Measurements from ENCODE around the gene TOPAZ1. TPM values are rescaled to one million over a fixed set of nuclear protein-coding genes. Genes with fewer than 3 reads are reported as not detected.

TOPAZ1 gene
- total and polyA plus RNA-seq, 2 experiments from 2014 or later = not detected

- no peaks in the 10 kb centered on the region for H4K20me1 ChIP-seq (ENCODE audit: insufficient read depth, poor library complexity, severe bottlenecking)
- no peaks in the 10 kb centered on the region for H3K36me3 ChIP-seq (replicated peaks; ENCODE audit: insufficient read depth, low read depth)
- no peaks in the 10 kb centered on the region for H3K4me1 ChIP-seq (ENCODE audit: insufficient read depth)
- no peak overlapping the region for H3K4me3 ChIP-seq
- H3K9me3 ChIP-seq (ENCODE audit: low read depth) = no peaks in the 10 kb centered on the region
- no peaks in the 10 kb centered on the region for H3K9me2 ChIP-seq (replicated peaks; ENCODE audit: insufficient read depth)
- H3K79me2 ChIP-seq = peaks cover 72% of the 10 kb centered on the region
- H2AFZ ChIP-seq = no peak overlapping the region
- H3K27ac ChIP-seq = no peak overlapping the region
- H3K27me3 ChIP-seq = no peaks in the 10 kb centered on the region
- no peak for DNase-seq (ENCODE audit: low spot score)
- 96% methylated on average over 1 of the region's 1 CpG for WGBS (ENCODE audit: low lambda C conversion rate, missing lambda C conversion rate)
- no peak overlapping the region for H3K4me2 ChIP-seq
- no peak for TF ChIP-seq EZH2 (IDR thresholded peaks at IDR 0.05; ENCODE audit: borderline replicate concordance)
- TF ChIP-seq CTCF (IDR thresholded peaks at IDR 0.05; ENCODE audit: poor library complexity) = no peak
- TF ChIP-seq EZH2phosphoT487 (IDR thresholded peaks at IDR 0.05; ENCODE audit: low read depth, severe bottlenecking, unreplicated experiment) = no peak
Measured at GRCh38 chr3:44353355-44353924, 111.8 kb downstream of the TOPAZ1 start.

- Histone ChIP-seq H3K4me1 (ENCODE audit: insufficient read depth) (peaks cover 10% of the 10 kb centered on the region), H3K27me3 (no peaks in the 10 kb centered on the region), H4K20me1 (ENCODE audit: insufficient read depth, poor library complexity, severe bottlenecking) (no peaks in the 10 kb centered on the region), H3K4me3 (no peak overlapping the region), H3K9me3 (ENCODE audit: low read depth) (no peaks in the 10 kb centered on the region), H2AFZ (no peak overlapping the region), H3K9me2 (replicated peaks; ENCODE audit: insufficient read depth) (no peaks in the 10 kb centered on the region), H3K36me3 (replicated peaks; ENCODE audit: insufficient read depth, low read depth) (no peaks in the 10 kb centered on the region), H3K79me2 (peaks cover 56% of the 10 kb centered on the region), H3K27ac (no peak overlapping the region), H3K4me2 (no peak overlapping the region)
- no peak for TF ChIP-seq CTCF (IDR thresholded peaks at IDR 0.05; ENCODE audit: poor library complexity)
- TF ChIP-seq EZH2 (IDR thresholded peaks at IDR 0.05; ENCODE audit: borderline replicate concordance) = no peak
- TF ChIP-seq EZH2phosphoT487 (IDR thresholded peaks at IDR 0.05; ENCODE audit: low read depth, severe bottlenecking, unreplicated experiment) = no peak
- peak; percentile 41 for DNase-seq (ENCODE audit: low spot score)
- WGBS (ENCODE audit: low lambda C conversion rate, missing lambda C conversion rate) = 28% methylated on average over 2 of the region's 2 CpGs
Measured at GRCh38 chr3:44355362-44356033, 113.8 kb downstream of the TOPAZ1 start.

GRCh38 chr3:44359146-44359751, 117.6 kb downstream of the TOPAZ1 start:
- WGBS (ENCODE audit: low lambda C conversion rate, missing lambda C conversion rate) = 19% methylated on average over 3 of the region's 3 CpGs
- H3K4me3 ChIP-seq = no peak overlapping the region
- H3K27me3 ChIP-seq = no peaks in the 10 kb centered on the region
- peak overlapping the region; percentile 60 for H3K27ac ChIP-seq
- no peaks in the 10 kb centered on the region for H3K9me3 ChIP-seq (ENCODE audit: low read depth)
- no peaks in the 10 kb centered on the region for H3K36me3 ChIP-seq (replicated peaks; ENCODE audit: insufficient read depth, low read depth)
- peaks cover 32% of the 10 kb centered on the region for H3K79me2 ChIP-seq
- no peak overlapping the region for H2AFZ ChIP-seq
- peak; percentile 11 for DNase-seq (ENCODE audit: low spot score)
- TF ChIP-seq EZH2 (IDR thresholded peaks at IDR 0.05; ENCODE audit: borderline replicate concordance) (no peak), EZH2phosphoT487 (IDR thresholded peaks at IDR 0.05; ENCODE audit: low read depth, severe bottlenecking, unreplicated experiment) (no peak), CTCF (IDR thresholded peaks at IDR 0.05; ENCODE audit: poor library complexity) (no peak)
- no peaks in the 10 kb centered on the region for H3K9me2 ChIP-seq (replicated peaks; ENCODE audit: insufficient read depth)
- no peaks in the 10 kb centered on the region for H4K20me1 ChIP-seq (ENCODE audit: insufficient read depth, poor library complexity, severe bottlenecking)
- H3K4me2 ChIP-seq = peak overlapping the region; percentile 30
- H3K4me1 ChIP-seq (ENCODE audit: insufficient read depth) = peaks cover 20% of the 10 kb centered on the region

All from hepatocyte (in vitro differentiated cells).